ENCODE data around the gene PPM1M.

- no peak for TF ChIP-seq SNAI2 (CRISPR knock-in tag; IDR thresholded peaks at IDR 0.05)
- TF ChIP-seq, protein P1, sequence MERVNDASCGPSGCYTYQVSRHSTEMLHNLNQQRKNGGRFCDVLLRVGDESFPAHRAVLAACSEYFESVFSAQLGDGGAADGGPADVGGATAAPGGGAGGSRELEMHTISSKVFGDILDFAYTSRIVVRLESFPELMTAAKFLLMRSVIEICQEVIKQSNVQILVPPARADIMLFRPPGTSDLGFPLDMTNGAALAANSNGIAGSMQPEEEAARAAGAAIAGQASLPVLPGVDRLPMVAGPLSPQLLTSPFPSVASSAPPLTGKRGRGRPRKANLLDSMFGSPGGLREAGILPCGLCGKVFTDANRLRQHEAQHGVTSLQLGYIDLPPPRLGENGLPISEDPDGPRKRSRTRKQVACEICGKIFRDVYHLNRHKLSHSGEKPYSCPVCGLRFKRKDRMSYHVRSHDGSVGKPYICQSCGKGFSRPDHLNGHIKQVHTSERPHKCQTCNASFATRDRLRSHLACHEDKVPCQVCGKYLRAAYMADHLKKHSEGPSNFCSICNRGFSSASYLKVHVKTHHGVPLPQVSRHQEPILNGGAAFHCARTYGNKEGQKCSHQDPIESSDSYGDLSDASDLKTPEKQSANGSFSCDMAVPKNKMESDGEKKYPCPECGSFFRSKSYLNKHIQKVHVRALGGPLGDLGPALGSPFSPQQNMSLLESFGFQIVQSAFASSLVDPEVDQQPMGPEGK (CRISPR knock-in tag; IDR thresholded peaks at IDR 0.05; ENCODE audit: borderline replicate concordance), result no peak
- TF ChIP-seq RARB (CRISPR knock-in tag; IDR thresholded peaks at IDR 0.05), result no peak
- TF ChIP-seq ZFP3 (CRISPR knock-in tag; IDR thresholded peaks at IDR 0.05), result no peak
Measured at GRCh38 chr3:52197499-52197841, 48.1 kb upstream of the PPM1M start.

All from SK-N-SH treated with all-trans-retinoic acid at 6 μM for 48 hours (cell line).